GM08714 (cell line): Measurements from ENCODE around the gene TLX3.
"Not testable (repeated sequence)": the region's sequence is repeated elsewhere in the genome, so short reads cannot be mapped to it uniquely, and the experiment has no call there.

Experiments used
- H3K4me3 ChIP-seq: fragments of 200-500 bp; sonication (Bioruptor generic); 2 replicates; pipeline ENCODE4 v1.5.1; 2014; ENCODE audit warnings: mild to moderate bottlenecking, low read length, inconsistent platforms
- ZNF274 ChIP-seq: IDR thresholded peaks from 2 replicates; pipeline ENCODE4 v1.6.1; 2012; ENCODE audit warnings: mild to moderate bottlenecking, low read depth, low read length

The TLX3 gene

GRCh38 chr5:171330021-171330420 is 21.0 kb downstream of the TLX3 start:
- TF ChIP-seq ZNF274 = no peak
- no peak overlapping the region for H3K4me3 ChIP-seq

DNA sequence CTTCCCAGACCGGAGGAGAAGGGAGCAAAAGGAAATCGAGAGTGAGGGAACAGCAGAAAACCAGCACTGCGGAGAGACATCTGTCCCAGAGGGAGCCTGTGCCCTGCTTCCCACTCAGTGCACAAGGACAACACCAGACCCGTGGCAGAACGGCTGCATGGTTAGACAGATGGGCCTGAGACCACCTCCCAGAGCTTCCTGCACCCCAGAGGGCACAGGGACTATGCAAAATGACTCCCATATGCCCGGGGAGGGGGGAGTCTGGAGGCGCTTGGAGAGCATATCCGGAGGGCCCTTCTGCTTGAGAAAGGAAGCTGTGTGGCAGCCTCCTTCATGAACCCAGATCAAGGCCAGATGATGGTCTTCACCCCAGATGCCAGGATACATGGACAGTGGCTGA is 26.6 kb downstream of the TLX3 start:
- TF ChIP-seq ZNF274 = no peak
- no peak overlapping the region for H3K4me3 ChIP-seq

GRCh38 chr5:171336521-171337209 is 27.6 kb downstream of the TLX3 start:
- TF ChIP-seq ZNF274 = no peak
- H3K4me3 ChIP-seq = peak overlapping the region; percentile 35; the same call in 1 of the 2 replicates

- peak overlapping the region; percentile 35; the same call in 1 of the 2 replicates for H3K4me3 ChIP-seq
- TF ChIP-seq ZNF274 = no peak
These were observed 28.1 kb downstream of the TLX3 start for GRCh38 chr5:171337210-171337569.

DNA sequence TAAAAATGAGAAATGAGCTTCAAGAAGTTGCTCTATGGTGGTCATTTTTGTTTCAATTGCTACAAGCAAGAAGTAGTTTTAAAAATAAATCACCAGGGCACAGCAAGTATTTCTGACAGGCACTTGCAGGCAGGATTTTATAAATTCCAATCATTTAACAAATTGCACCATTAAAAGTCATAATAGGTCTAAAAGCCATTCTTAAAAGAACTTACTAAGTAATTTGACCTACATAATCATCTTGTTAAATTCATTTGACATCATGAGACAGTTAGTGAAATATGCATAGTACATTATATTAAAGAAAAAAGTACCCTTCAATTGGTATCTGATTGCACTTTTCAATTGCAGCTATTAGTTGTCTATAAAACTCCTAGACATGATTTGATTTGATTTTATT is 31.0 kb downstream of the TLX3 start:
- no peak overlapping the region for H3K4me3 ChIP-seq
- TF ChIP-seq ZNF274 = no peak

GRCh38 chr5:171340491-171340890 is 31.4 kb downstream of the TLX3 start:
- TF ChIP-seq ZNF274 = no peak
- no peak overlapping the region for H3K4me3 ChIP-seq

DNA sequence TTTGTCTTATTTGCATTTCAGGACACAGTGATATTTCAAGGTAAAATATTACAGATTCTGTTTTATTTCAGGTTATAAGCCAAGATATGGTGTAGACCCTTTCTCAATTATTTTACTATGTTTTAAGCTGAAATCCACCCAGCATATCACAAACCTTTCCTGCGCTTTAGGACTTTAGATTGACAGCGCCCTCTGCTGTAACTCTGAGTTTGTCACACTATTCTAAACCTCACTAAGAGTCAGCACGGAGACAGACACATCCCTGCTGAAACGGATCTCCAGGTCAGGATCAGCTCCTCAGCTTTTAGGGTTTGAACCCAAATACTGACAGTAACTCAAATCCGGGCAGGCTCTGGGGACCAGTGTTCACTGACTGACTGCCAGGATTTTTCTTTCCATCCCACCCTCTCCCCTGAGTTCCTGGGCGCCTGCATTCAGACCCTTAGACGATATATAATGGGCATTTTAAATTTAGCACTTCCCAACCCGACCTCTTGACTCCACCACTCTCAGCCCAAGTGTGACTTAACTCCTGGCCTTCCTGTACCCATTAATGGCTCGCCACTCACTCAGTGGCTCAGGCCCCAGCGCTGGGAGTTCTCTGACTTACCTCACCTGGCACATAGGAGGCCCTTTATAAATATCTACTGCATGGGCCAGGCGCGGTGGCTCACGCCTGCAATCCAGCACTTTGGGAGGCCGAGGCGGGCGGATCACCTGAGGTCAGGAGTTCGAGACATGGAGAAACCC is 33.5 kb downstream of the TLX3 start:
- TF ChIP-seq ZNF274 = no peak

GRCh38 chr5:171344936-171345608 is 36.0 kb downstream of the TLX3 start:
- H3K4me3 ChIP-seq = no peak overlapping the region
- no peak for TF ChIP-seq ZNF274

More for the DNA sequence above, 33.5 kb downstream of the TLX3 start:
- no peak overlapping the region for H3K4me3 ChIP-seq

- no peak for TF ChIP-seq ZNF274
- no peak overlapping the region for H3K4me3 ChIP-seq
These were observed 42.6 kb downstream of the TLX3 start for GRCh38 chr5:171351536-171352073.

- H3K4me3 ChIP-seq = no peak overlapping the region; the same call in 1 of the 2 replicates
These were observed 46.3 kb downstream of the TLX3 start for GRCh38 chr5:171355302-171355724.

GRCh38 chr5:171357843-171358242 is 48.8 kb downstream of the TLX3 start:
- no peak overlapping the region for H3K4me3 ChIP-seq
- no peak for TF ChIP-seq ZNF274

More at GRCh38 chr5:171355302-171355724, 46.3 kb downstream of the TLX3 start:
- no peak for TF ChIP-seq ZNF274

DNA sequence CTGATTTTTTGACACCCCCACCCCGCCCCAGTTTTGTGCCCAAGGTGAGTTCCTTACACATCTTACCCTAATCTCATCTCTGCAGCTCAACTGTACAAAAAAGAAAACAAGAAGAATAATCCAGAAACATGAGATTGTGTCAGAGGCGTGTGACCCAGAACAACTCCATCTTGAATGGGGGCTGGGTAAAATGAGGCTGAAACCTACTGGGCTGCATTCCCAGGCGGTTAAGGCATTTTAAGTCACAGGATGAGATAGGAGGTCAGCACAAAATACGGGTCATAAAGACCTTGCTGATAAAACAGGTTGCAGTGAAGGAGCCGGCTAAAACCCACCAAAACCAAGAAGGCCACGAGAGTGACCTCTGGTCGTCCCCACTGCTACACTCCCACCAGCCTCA is 52.1 kb downstream of the TLX3 start:
- H3K4me3 ChIP-seq = not testable (repeated sequence)
